ENCODE data around the gene STK32B.

GRCh38 chr4:5338531-5338930, 287.3 kb downstream of the STK32B start:
- no peak for TF ChIP-seq POLR2A (IDR thresholded peaks at IDR 0.05)
- no peak for TF ChIP-seq CTCF (IDR thresholded peaks at IDR 0.05)
- no peak for TF ChIP-seq EP300 (IDR thresholded peaks at IDR 0.05)
- TF ChIP-seq POLR2AphosphoS5 (IDR thresholded peaks at IDR 0.05): no peak

Data from stomach (tissue), 4 donors.